Retinal pigment epithelial cell (primary cell): ENCODE results near the gene MYLK4.

Experiments
- DNase-seq: peaks from one replicate; pipeline ENCODE4 v3.0.0-alpha.2; 2010; ENCODE audit warnings: low read depth
- H3K4me3 ChIP-seq: 2 replicates; pipeline ENCODE4 v1.5.1; 2011; ENCODE audit warnings: mild to moderate bottlenecking, low read length, control low read depth, moderate library complexity
- CTCF ChIP-seq: conservative IDR thresholded peaks from 2 replicates; pipeline ENCODE4 v1.5.1; 2011; ENCODE audit warnings: low read depth, low read length, control low read depth, inconsistent platforms

Gene MYLK4

GRCh38 chr6:2729921-2730320 is 20.8 kb downstream of the MYLK4 start:
- H3K4me3 ChIP-seq = no peak overlapping the region
- no peak for TF ChIP-seq CTCF
- DNase-seq = no peak

- no peak overlapping the region for H3K4me3 ChIP-seq
- DNase-seq = no peak
- TF ChIP-seq CTCF = no peak
Measured at GRCh38 chr6:2725999-2726567, 24.6 kb downstream of the MYLK4 start.

GRCh38 chr6:2725364-2725988 is 25.2 kb downstream of the MYLK4 start:
- H3K4me3 ChIP-seq = no peak overlapping the region
- no peak for DNase-seq
- no peak for TF ChIP-seq CTCF

GRCh38 chr6:2721219-2721618 is 29.5 kb downstream of the MYLK4 start:
- DNase-seq = no peak
- no peak for TF ChIP-seq CTCF
- H3K4me3 ChIP-seq = no peak overlapping the region

GRCh38 chr6:2719093-2719455 is 31.6 kb downstream of the MYLK4 start:
- no peak overlapping the region for H3K4me3 ChIP-seq
- no peak for TF ChIP-seq CTCF
- DNase-seq = no peak

- no peak for TF ChIP-seq CTCF
- no peak for DNase-seq
Measured at GRCh38 chr6:2718334-2719092, 32.2 kb downstream of the MYLK4 start.

More at GRCh38 chr6:2718334-2719092, 32.2 kb downstream of the MYLK4 start:
- H3K4me3 ChIP-seq = no peak overlapping the region
